ENCODE measurements around the gene CST9L. TPM values are rescaled to one million over a fixed set of nuclear protein-coding genes. Genes with fewer than 3 reads are reported as not detected.
"Not testable (repeated sequence)": the region's sequence is repeated elsewhere in the genome, so short reads cannot be mapped to it uniquely, and the experiment has no call there.

Gene CST9L
- polyA plus RNA-seq, 2 of the 4 experiments (the other 2 are of a cell fraction), result not detected

DNA sequence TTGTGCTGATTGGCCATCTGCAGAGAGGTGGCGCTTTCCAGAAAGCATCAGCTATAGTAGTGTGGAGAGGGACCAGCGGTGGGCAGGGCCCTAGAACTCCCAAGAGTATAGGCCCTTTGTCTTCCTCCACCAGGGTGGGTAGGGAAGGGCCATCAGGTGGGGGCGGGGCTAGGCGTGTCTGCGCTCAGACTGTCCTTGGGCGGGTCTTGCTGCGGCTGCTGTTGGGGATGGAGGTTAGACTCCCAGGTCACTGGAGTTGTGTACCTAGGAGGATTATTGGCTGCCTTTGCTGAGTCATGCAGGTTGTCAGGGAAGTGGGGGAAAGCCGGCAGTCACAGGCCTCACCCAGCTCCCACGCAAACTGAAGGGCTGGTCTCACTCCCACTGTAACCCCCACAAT is 13.5 kb upstream of the CST9L start:
- peak in 1 of 2 experiments; percentile 13 for DNase-seq (ENCODE audit: low read depth in 1 of 2, low spot score in 1 of 2)
- CTCF ChIA-PET, H3K4me2 ChIP-seq, H3K27ac ChIP-seq, H3K4me3 ChIP-seq, ATAC-seq, FAIRE-seq, POLR2A ChIA-PET, H3K4me1 ChIP-seq: not testable (repeated sequence)
- peak; percentile 5 for TF ChIP-seq MAFK (IDR thresholded peaks at IDR 0.05; ENCODE audit: partially characterized antibody)
- WGBS (ENCODE audit: missing lambda C conversion rate), result 60% methylated on average over 8 of the region's 9 CpGs
- peaks cover 10% of the 10 kb centered on the region; the same call in 1 of the 3 replicates for H3K9me3 ChIP-seq

GRCh38 chr20:23574977-23575376 is 6.7 kb upstream of the CST9L start:
- FAIRE-seq (no peak), DNase-seq (ENCODE audit: low read depth in 1 of 2, low spot score in 1 of 2) (no peak), ATAC-seq (no peak)
- no peak overlapping the region for H3K4me2 ChIP-seq
- H3K27ac ChIP-seq, result no peak overlapping the region
- H3K4me3 ChIP-seq, result no peak overlapping the region
- ChIA-PET POLR2A (no interaction called here), CTCF (interaction anchor here (1.2 kb wide), 1 partner anchor 133 kb away, joined by 3 read pairs; no protein-coding TSS in a partner anchor)
- TF ChIP-seq FOSB (CRISPR knock-in tag; IDR thresholded peaks at IDR 0.05), result no peak
- peak; percentile 55 for TF ChIP-seq MAFK (IDR thresholded peaks at IDR 0.05; ENCODE audit: partially characterized antibody)
- H3K9me3 ChIP-seq, result peaks cover 4% of the 10 kb centered on the region; the same call in 1 of the 3 replicates
- H3K4me1 ChIP-seq, result no peaks in the 10 kb centered on the region

DNA sequence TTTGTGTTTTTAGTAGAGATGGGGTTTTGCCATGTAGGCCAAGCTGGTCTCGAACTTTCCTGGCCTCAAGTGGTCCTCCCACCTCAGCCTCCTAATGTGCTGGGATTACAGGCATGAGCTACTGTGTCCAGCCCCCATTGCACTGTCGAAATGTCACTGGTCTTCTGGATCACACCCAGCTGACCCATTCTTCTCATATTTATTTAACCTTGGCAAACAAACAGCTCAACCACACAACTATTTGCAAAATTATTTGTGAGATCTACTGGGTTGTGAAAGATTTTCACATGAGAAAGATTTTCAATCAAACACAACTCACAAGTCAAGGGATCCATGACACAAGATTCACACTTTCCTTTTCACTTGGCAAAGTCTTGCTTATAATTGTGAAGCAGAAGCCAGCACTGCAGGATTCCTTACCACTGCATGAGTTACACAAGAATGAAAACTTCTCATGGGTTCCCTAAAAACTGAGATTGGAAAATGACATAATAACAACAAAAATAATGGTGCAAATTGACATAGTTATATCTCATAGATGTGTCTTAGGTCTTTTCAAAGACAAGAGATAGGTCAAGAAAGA is 2.0 kb upstream of the CST9L start:
- no peaks in the 10 kb centered on the region for H3K9me3 ChIP-seq
- FAIRE-seq (no peak), ATAC-seq (no peak), DNase-seq (ENCODE audit: low read depth in 1 of 2, low spot score in 1 of 2) (no peak)
- no peaks in the 10 kb centered on the region for H3K4me1 ChIP-seq
- ChIA-PET POLR2A (no interaction called here), CTCF (interaction anchor here (1.8 kb wide), 1 partner anchor 128 kb away, joined by 5 read pairs; no protein-coding TSS in a partner anchor)
- H3K27ac ChIP-seq, result no peak overlapping the region
- no peak overlapping the region for H3K4me2 ChIP-seq
- no peak overlapping the region for H3K4me3 ChIP-seq
- TF ChIP-seq, protein P1, sequence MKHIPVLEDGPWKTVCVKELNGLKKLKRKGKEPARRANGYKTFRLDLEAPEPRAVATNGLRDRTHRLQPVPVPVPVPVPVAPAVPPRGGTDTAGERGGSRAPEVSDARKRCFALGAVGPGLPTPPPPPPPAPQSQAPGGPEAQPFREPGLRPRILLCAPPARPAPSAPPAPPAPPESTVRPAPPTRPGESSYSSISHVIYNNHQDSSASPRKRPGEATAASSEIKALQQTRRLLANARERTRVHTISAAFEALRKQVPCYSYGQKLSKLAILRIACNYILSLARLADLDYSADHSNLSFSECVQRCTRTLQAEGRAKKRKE (CRISPR knock-in tag; IDR thresholded peaks at IDR 0.05; ENCODE audit: low read depth), result no peak
- TF ChIP-seq JUNB (IDR thresholded peaks at IDR 0.05) (no peak), RAD21 (conservative IDR thresholded peaks at IDR 0.05 in 1 of 2, IDR thresholded peaks at IDR 0.05 in 1 of 2) (no peak), CTCF (IDR thresholded peaks at IDR 0.05) (no peak), MAZ (IDR thresholded peaks at IDR 0.05; ENCODE audit: borderline replicate concordance, low read depth, low read length) (no peak), CHD4 (IDR thresholded peaks at IDR 0.05; ENCODE audit: borderline replicate concordance) (no peak), RCOR1 (IDR thresholded peaks at IDR 0.05; ENCODE audit: low read depth, low read length) (no peak), HMGXB4 (CRISPR knock-in tag; IDR thresholded peaks at IDR 0.05; ENCODE audit: borderline replicate concordance) (no peak), ZSCAN20 (CRISPR knock-in tag; IDR thresholded peaks at IDR 0.05) (no peak), HOXA7 (CRISPR knock-in tag; IDR thresholded peaks at IDR 0.05) (no peak), RFX5 (IDR thresholded peaks at IDR 0.05) (no peak), RARB (CRISPR knock-in tag; IDR thresholded peaks at IDR 0.05) (no peak), RNF2 (IDR thresholded peaks at IDR 0.05; ENCODE audit: borderline replicate concordance, low read depth) (no peak), BCL3 (IDR thresholded peaks at IDR 0.05) (no peak)
- WGBS (ENCODE audit: missing lambda C conversion rate), result 9% methylated on average over 2 of the region's 2 CpGs

All from A549 (cell line).